HEK293T (cell line): Measurements from ENCODE around the gene ANO1.

Experiments
- CTCF ChIA-PET: fragments of 350-600 bp; formaldehyde crosslinking; extraction: SDS; loops from one replicate; lab custom pipeline; 2021; ENCODE audit warnings: antibody characterized with exemption, inconsistent platforms; lab: Yijun Ruan, JAX
- POLR2A ChIA-PET: fragments of 350-600 bp; formaldehyde crosslinking; extraction: SDS; loops from one replicate; lab custom pipeline; 2020; ENCODE audit warnings: antibody characterized with exemption, inconsistent platforms; lab: Yijun Ruan, JAX
- DNase-seq: peaks from one replicate; pipeline ENCODE4 v3.0.0; 2012; ENCODE audit warnings: mixed read lengths; ENCODE audit errors: extremely low spot score
- ARNT ChIP-seq: fragments of 450-650 bp; IDR thresholded peaks from 2 replicates; pipeline ENCODE4 v1.6.1; 2017; ENCODE audit warnings: mild to moderate bottlenecking
- BHLHE40 ChIP-seq: fragments of 450-650 bp; IDR thresholded peaks from 2 replicates; pipeline ENCODE4 v1.6.1; 2016; ENCODE audit warnings: mild to moderate bottlenecking, moderate library complexity, borderline replicate concordance
- CTBP1 ChIP-seq: fragments of 450-650 bp; IDR thresholded peaks from 2 replicates; pipeline ENCODE4 v1.6.1; 2016; ENCODE audit warnings: borderline replicate concordance
- ELF4 ChIP-seq: fragments of 450-650 bp; IDR thresholded peaks from 2 replicates; pipeline ENCODE4 v1.6.1; 2017; ENCODE audit warnings: antibody characterized with exemption
- FOXA1 ChIP-seq: fragments of 450-650 bp; IDR thresholded peaks from 2 replicates; pipeline ENCODE4 v1.6.1; 2016; ENCODE audit warnings: mild to moderate bottlenecking
- FOXK2 ChIP-seq: fragments of 450-650 bp; IDR thresholded peaks from 2 replicates; pipeline ENCODE4 v1.6.1; 2016; ENCODE audit warnings: mild to moderate bottlenecking
- FOXM1 ChIP-seq: fragments of 450-650 bp; IDR thresholded peaks from 2 replicates; pipeline ENCODE4 v1.6.1; 2017; ENCODE audit warnings: mild to moderate bottlenecking, borderline replicate concordance
- HDGF ChIP-seq: fragments of 450-650 bp; IDR thresholded peaks from 2 replicates; pipeline ENCODE4 v1.6.1; 2017; ENCODE audit warnings: antibody characterized with exemption, borderline replicate concordance
- L3MBTL2 ChIP-seq: fragments of 450-650 bp; conservative IDR thresholded peaks from 2 replicates; pipeline ENCODE4 v1.6.1; 2016; ENCODE audit warnings: mild to moderate bottlenecking
- LEF1 ChIP-seq: fragments of 450-650 bp; IDR thresholded peaks from 2 replicates; pipeline ENCODE4 v1.6.1; 2017; ENCODE audit warnings: mild to moderate bottlenecking, borderline replicate concordance
- NFRKB ChIP-seq: fragments of 450-650 bp; IDR thresholded peaks from 2 replicates; pipeline ENCODE4 v1.6.1; 2016; ENCODE audit warnings: mild to moderate bottlenecking, moderate library complexity
- SP1 ChIP-seq: fragments of 450-650 bp; IDR thresholded peaks from 2 replicates; pipeline ENCODE4 v1.6.1; 2017
- SUZ12 ChIP-seq: fragments of 450-650 bp; IDR thresholded peaks from 2 replicates; pipeline ENCODE4 v1.6.1; 2016; ENCODE audit warnings: mild to moderate bottlenecking
- TARDBP ChIP-seq: fragments of 450-650 bp; IDR thresholded peaks from 2 replicates; pipeline ENCODE4 v1.6.1; 2016
- ZNF384 ChIP-seq: fragments of 450-650 bp; IDR thresholded peaks from 2 replicates; pipeline ENCODE4 v1.6.1; 2016
- TF ChIP-seq, protein P1 (sequence below): fragments of 450-650 bp; IDR thresholded peaks from 2 replicates; pipeline ENCODE4 v1.6.1; 2016

Gene ANO1

DNA sequence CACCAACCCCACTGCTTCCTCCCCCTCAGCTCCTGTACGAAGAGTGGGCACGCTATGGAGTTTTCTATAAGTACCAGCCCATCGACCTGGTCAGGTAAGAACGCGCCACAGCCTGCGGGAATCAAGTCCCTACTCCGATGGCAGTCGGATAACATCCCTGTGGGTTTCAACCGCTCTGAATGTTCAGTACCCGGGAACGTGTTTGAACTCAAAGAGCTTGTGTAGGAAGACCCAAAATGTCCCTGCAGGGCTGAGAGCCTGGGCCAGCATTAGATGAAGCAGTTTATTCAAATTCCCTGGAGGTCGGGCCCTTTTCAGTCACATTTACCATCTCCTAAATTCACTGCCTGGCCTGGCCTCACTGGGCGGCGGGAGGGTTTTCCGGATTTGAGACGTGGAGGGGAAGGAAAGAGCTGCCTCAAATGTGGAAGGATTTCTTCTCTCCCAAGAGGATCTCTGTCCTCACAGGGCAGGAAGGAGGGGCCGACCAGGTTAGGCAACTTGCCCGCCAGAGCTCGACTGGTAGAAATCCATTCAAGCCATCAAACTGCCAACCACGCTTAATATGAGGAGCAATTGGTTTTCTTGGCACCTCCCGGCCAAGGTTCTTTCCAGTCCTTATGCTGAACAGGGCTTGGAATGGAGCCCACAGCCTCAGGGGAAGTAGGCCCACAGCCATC, 46.3 kb downstream of the ANO1 start:
- no peak for DNase-seq
- TF ChIP-seq SP1 (no peak), LEF1 (no peak), HDGF (no peak), L3MBTL2 (no peak), ARNT (no peak), ELF4 (no peak), FOXK2 (no peak), BHLHE40 (no peak), NFRKB (no peak), FOXM1 (no peak), TARDBP (no peak), CTBP1 (no peak), FOXA1 (no peak), SUZ12 (no peak), ZNF384 (no peak)
- TF ChIP-seq, protein P1, sequence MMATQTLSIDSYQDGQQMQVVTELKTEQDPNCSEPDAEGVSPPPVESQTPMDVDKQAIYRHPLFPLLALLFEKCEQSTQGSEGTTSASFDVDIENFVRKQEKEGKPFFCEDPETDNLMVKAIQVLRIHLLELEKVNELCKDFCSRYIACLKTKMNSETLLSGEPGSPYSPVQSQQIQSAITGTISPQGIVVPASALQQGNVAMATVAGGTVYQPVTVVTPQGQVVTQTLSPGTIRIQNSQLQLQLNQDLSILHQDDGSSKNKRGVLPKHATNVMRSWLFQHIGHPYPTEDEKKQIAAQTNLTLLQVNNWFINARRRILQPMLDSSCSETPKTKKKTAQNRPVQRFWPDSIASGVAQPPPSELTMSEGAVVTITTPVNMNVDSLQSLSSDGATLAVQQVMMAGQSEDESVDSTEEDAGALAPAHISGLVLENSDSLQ = no peak
- POLR2A ChIA-PET = no interaction called here
- CTCF ChIA-PET = interaction anchor here (0.6 kb wide), 1 partner anchor 75 kb away, joined by 8 read pairs; no protein-coding TSS in a partner anchor

DNA sequence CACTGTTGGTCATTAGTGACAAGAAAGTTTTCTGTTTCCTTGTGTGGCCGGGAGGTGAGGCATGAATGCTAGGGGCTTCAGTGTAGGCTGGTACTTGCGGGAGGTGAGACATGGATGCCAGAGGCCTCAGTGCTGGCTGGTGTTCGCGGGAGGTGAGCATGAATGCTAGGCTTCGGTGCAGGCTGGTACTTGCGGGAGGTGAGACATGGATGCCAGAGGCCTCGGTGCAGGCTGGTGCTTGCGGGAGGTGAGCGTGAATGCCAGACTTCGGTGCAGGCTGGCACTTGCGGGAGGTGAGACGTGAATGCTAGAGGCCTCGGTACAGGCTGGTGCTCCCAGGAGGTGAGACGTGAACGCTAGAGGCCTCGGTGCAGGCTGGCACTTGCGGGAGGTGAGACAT, 48.4 kb downstream of the ANO1 start:
- TF ChIP-seq FOXK2 (no peak), TARDBP (no peak), CTBP1 (no peak), HDGF (no peak), FOXM1 (no peak), SP1 (no peak)
- POLR2A ChIA-PET = no interaction called here
- CTCF ChIA-PET = no interaction called here

DNA sequence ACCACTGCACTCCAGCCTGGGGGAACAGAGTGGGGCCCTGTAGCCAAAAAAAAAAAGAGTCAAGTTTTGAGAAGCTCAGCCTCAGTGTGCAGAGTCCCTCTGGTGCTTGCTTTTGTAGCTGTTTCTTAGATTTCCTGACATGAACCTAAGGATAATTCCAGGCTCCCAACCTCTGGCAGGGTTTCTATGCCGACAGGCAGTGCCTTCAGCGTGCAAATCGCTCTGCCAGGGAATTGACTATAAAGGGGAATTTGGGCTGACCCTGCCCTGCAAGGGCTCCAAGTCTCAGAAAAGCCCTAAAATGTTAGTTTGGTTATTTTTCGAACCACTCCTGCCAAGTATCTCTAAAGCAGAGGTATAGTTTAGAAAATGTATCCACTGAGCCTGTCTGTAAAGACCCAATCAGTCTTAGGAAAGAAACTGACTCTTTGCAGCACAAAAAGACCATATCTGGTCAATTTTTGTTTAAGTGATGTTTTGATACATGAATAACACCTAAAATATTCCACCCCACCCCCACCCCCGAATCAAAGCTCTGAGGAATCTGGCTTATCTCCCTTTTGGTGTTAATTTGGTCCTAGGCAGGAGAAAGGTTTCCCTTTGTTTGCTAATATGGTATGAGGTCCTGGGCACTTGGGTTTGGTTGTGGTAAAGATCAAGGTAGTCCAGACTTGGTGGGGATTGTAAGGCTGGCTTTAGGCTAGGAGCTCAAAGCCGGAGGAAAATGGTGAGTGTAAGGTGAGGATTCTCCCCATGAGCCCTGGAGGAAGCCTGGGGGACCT, 49.7 kb downstream of the ANO1 start:
- TF ChIP-seq ARNT (no peak), TARDBP (no peak), L3MBTL2 (no peak), LEF1 (no peak), FOXA1 (no peak), HDGF (no peak), BHLHE40 (no peak), CTBP1 (no peak), ELF4 (no peak), SP1 (no peak), FOXM1 (no peak), SUZ12 (no peak), NFRKB (no peak), FOXK2 (no peak), ZNF384 (no peak)
- TF ChIP-seq, protein P1 = no peak
- no peak for DNase-seq
- ChIA-PET POLR2A (no interaction called here), CTCF (interaction anchor here (0.6 kb wide), 2 partner anchors 54 to 145 kb away, joined by 3 read pairs; no protein-coding TSS in a partner anchor)

More for the DNA sequence above, 48.4 kb downstream of the ANO1 start:
- no peak for DNase-seq

DNA sequence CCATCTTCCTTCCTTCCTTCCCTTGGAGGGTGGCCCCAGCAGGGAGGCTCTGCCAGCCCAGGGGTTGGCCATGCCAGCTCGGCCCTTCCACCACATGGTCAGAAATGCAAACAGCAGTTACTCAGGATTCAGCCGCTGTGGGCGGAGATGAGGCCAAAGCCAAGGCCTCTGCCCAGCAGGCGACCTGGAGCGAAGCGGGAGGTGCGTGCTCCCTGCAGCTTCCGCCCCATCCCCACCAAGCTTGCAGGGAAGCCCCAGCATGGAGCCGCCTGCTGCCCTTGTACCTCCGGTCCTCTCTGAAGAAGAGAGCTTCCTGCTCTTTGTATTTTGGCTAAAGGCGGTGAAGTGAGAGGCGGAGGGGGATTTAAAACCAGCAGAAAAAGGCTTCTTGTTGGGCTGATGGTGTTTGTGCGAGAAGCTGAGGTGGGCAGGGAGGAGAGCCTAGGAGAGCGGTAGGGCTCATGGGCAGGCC, 50.4 kb downstream of the ANO1 start:
- POLR2A ChIA-PET = no interaction called here
- no peak for TF ChIP-seq CTBP1
- no peak for TF ChIP-seq NFRKB
- TF ChIP-seq FOXK2 = no peak
- no peak for TF ChIP-seq ELF4
- TF ChIP-seq BHLHE40 = no peak
- no peak for TF ChIP-seq TARDBP
- TF ChIP-seq, protein P1 = no peak
- no peak for TF ChIP-seq ZNF384
- TF ChIP-seq L3MBTL2 = no peak
- no peak for TF ChIP-seq FOXM1
- no peak for DNase-seq
- CTCF ChIA-PET = interaction anchor here (0.6 kb wide), 1 partner anchor 146 kb away, joined by 3 read pairs; no protein-coding TSS in a partner anchor

DNA sequence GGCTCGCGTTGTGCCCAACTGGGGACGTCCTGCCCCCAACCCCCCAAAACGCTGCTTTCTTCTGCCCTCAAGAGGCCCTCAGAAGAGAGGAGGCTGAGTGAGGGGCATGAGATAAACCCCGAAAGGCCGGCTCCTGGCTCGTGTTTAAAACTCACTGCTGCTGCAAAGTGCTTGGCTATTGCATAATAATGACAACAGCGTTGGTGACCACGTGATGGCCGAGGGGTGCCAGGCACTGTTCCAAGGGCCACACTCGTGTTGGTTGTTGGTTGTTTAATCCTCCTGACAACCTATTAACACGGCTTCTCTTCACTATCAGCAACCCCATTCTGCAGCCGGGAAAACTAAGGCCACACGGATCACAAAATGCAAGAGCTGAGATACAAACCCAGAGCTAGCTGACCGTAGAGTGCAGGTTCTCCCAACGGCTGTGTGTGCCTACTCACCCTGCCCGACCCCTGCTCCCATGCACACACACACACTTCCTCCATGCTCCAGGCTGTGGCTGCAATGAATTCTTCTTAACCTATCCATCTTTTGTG, 51.0 kb downstream of the ANO1 start:
- TF ChIP-seq FOXK2 (no peak), L3MBTL2 (no peak), FOXM1 (no peak)
- CTCF ChIA-PET = no interaction called here
- DNase-seq = no peak
- POLR2A ChIA-PET = no interaction called here

DNA sequence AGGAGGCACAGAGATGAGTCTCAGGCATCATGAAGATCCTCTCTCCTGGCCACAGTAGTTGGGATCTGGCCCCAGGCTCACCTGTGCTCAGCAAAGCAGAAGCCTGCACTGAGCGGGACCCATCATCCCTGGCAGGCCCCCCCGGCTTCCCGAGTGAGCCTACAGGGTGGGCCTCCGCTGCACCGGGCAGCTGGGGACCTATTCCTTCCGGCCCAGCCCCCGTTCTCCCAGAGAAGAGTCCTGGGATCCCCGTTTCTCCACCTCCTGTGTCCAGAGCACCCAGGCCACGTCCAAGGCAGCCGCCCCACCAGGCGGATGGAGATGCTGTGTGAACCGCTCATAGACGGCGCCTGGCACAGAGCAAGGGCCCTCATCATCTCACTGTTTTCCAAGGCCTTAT, 52.5 kb downstream of the ANO1 start:
- no peak for TF ChIP-seq TARDBP
- TF ChIP-seq, protein P1 = no peak
- TF ChIP-seq SP1 = no peak
- TF ChIP-seq FOXM1 = no peak
- TF ChIP-seq L3MBTL2 = no peak
- TF ChIP-seq FOXA1 = no peak
- no peak for TF ChIP-seq ARNT
- no peak for TF ChIP-seq FOXK2
- no peak for TF ChIP-seq ZNF384
- TF ChIP-seq SUZ12 = no peak
- no peak for TF ChIP-seq NFRKB
- TF ChIP-seq HDGF = no peak
- TF ChIP-seq ELF4 = no peak
- TF ChIP-seq BHLHE40 = no peak
- POLR2A ChIA-PET = no interaction called here
- no peak for DNase-seq
- CTCF ChIA-PET = no interaction called here
